HG03520 (cell line): Measurements from ENCODE around the gene R3HDM4.
"Not testable (repeated sequence)": the region's sequence is repeated elsewhere in the genome, so short reads cannot be mapped to it uniquely, and the experiment has no call there.

Source experiments
- ATAC-seq: cut with Tn5 transposase; IDR thresholded peaks from one replicate; pipeline ENCODE4 v1.9.1; 2021; ENCODE audit warnings: mild to moderate bottlenecking, moderate library complexity; ENCODE audit not compliant: unreplicated experiment

The R3HDM4 gene

GRCh38 chr19:861756-862580 lies 51.1 kb downstream of the R3HDM4 start:
- ATAC-seq: no peak

DNA sequence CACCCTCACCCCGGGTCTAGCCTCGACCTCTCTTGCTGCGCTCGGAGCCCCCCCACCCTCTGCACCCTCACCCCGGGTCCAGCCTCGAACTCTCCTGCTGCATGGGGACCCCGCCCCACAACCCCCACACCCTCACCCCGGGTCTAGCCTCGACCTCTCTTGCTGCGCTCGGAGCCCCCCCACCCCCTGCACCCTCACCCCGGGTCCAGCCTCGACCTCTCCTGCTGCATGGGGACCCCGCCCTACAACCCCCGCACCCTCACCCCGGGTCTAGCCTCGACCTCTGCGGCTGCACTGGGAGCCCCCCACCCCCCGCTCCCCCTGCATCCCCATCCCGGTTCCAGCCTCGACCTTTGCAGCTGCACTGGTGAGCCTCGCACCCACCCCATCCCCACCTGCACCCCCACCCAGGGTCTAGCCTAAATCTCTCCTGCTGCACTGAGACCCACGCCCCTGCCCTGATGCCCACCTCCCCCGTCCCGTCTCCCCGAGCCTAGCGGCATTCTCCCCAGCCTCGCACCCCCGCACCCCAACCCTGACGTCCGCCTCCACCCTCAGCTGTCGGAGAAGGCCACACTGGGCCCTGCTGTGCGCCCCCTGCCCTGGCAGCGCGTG lies 51.8 kb downstream of the R3HDM4 start:
- no peak for ATAC-seq

GRCh38 chr19:858868-859843 lies 53.9 kb downstream of the R3HDM4 start, which contains the start of gene CFD:
Gene CFD (plus strand): TSS chr19:859664. CDS start chr19:859690, 26 bp downstream.
- no peak for ATAC-seq

DNA sequence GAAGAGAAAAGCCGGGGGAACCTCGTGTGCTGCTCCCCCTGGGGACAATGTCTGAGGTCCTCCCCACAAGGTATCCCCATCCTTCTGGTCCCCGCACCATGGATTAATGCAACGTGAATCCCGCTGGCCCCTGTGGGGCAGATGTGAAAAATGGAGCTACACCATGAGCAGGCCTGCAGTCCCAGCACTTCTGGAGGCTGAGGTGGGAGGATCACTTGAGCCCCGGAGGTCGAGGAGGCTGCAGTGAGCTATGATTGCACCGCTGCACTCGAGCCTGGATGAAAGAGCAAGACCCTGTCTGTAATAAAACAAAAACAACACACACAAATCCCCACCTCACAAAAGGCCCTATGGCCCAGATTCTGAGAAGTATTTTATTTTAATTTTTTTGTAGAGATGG lies 54.7 kb downstream of the R3HDM4 start:
- no peak for ATAC-seq

GRCh38 chr19:855566-856120 lies 57.4 kb downstream of the R3HDM4 start:
- ATAC-seq: no peak

- ATAC-seq: no peak
Measured at GRCh38 chr19:855142-855541, 57.9 kb downstream of the R3HDM4 start.

GRCh38 chr19:854549-854948 lies 58.5 kb downstream of the R3HDM4 start:
- ATAC-seq: no peak

DNA sequence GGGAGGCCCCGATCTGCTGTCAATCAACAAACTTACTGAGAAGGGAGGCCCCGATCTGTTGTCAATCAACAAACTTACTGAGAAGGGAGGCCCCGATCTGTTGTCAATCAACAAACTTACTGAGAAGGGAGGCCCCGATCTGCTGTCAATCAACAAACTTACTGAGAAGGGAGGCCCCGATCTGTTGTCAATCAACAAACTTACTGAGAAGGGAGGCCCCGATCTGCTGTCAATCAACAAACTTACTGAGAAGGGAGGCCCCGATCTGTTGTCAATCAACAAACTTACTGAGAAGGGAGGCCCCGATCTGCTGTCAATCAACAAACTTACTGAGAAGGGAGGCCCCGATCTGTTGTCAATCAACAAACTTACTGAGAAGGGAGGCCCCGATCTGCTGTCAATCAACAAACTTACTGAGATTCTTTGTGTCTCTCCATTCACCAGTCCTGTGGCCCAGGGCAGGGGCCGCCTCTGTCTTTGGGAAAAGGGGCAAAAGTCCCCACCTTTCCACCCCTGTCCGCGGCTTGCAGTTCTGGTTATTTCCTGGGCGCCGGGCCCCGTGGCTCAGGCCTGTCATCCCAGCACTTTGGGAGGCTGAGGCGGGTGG lies 59.3 kb downstream of the R3HDM4 start:
- ATAC-seq: not testable (repeated sequence)

- ATAC-seq: no peak
Measured at GRCh38 chr19:853014-853585, 59.9 kb downstream of the R3HDM4 start.

DNA sequence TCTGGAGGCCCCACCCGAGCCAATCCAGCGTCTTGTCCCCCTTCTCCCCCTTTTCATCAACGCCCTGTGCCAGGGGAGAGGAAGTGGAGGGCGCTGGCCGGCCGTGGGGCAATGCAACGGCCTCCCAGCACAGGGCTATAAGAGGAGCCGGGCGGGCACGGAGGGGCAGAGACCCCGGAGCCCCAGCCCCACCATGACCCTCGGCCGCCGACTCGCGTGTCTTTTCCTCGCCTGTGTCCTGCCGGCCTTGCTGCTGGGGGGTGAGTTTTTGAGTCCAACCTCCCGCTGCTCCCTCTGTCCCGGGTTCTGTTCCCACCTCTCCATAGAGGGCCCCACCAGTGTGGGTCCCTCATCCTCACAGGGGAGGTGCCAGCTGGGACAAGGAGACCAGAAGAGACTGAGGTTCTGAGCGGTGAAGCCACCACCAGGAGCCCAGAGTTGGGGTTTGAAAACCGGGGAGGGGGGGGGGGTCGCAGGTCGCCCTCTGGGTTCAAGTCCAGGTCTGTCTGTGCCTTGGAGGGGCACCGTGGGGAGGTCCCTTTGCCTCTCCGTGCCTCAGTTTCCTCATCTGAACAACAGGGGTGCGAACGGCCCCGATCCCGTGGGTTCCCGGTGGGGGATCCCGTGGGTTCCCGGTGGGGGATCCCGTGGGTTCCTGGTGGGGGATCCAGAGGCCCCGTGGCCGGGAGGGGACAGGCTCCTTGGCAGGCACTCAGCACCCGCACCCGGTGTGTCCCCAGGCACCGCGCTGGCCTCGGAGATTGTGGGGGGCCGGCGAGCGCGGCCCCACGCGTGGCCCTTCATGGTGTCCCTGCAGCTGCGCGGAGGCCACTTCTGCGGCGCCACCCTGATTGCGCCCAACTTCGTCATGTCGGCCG lies 60.6 kb downstream of the R3HDM4 start, which contains the start of gene ELANE:
Gene ELANE, plus strand, starts transcription at position 168 of the 878 bp plus-strand sequence. Its CDS starts 26 bp downstream, at position 194.
- ATAC-seq: no peak

DNA sequence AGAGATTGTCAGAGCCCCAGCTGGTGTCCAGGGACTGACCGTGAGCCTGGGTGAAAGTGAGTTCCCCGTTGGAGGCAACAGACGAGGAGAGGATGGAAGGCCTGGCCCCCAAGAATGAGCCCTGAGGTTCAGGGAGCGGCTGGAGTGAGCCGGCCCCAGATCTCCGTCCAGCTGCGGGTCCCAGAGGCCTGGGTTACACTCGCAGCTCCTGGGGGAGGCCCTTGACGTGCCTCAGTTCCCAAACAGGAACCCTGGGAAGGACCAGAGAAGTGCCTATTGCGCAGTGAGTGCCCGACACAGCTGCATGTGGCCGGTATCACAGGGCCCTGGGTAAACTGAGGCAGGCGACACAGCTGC lies 62.1 kb downstream of the R3HDM4 start:
- ATAC-seq: no peak

GRCh38 chr19:850221-850978 lies 62.6 kb downstream of the R3HDM4 start:
- no peak for ATAC-seq

- ATAC-seq: not testable (repeated sequence)
Measured at GRCh38 chr19:849195-849594, 63.8 kb downstream of the R3HDM4 start.

GRCh38 chr19:848386-848921 lies 64.6 kb downstream of the R3HDM4 start:
- no peak for ATAC-seq
